K562 (cell line): Measurements from ENCODE around the gene SEC14L3.

Experiments used
- ARHGAP35 ChIP-seq: fragments of 450-650 bp; IDR thresholded peaks from 2 replicates; pipeline ENCODE4 v1.6.1; 2018; ENCODE audit not compliant: partially characterized antibody
- CTCF ChIP-seq, 3 experiments: IDR thresholded peaks in 2 of 3; conservative IDR thresholded peaks in 1 of 3; 2 replicates each; pipeline ENCODE4 v1.5.1; 2011 to 2012; ENCODE audit warnings: low read length in 3 of 3, mild to moderate bottlenecking in 3 of 3, control low read depth in 2 of 3, improper control_type of control experiment in 1 of 3, inconsistent platforms in 1 of 3, low read depth in 1 of 3, mixed read lengths in 1 of 3, moderate library complexity in 1 of 3; ENCODE audit not compliant: insufficient read depth in 2 of 3
- GATAD2B ChIP-seq: fragments of 450-650 bp; IDR thresholded peaks from 2 replicates; pipeline ENCODE4 v1.6.1; 2017; ENCODE audit warnings: mild to moderate bottlenecking, borderline replicate concordance
- MYC ChIP-seq, 2 experiments: fragments of 250-450 bp in 1 of 2; sonication (Bioruptor Pico) in 1 of 2; IDR thresholded peaks; 2 replicates each; pipeline versions ENCODE4 v1.5.1 to v1.6.1; 2012 to 2021; ENCODE audit warnings: low read depth in 2 of 2, borderline replicate concordance in 1 of 2, improper control_type of control experiment in 1 of 2, low read length in 1 of 2, mild to moderate bottlenecking in 1 of 2, moderate library complexity in 1 of 2
- NFE2L1 ChIP-seq: fragments of 450-650 bp; IDR thresholded peaks from 2 replicates; pipeline ENCODE4 v1.6.1; 2016; ENCODE audit warnings: missing genetic modification characterization, low read depth, mild to moderate bottlenecking, missing compliant biosample characterization, moderate library complexity, borderline replicate concordance
- POLR2A ChIP-seq: fragments of 450-650 bp; conservative IDR thresholded peaks from 2 replicates; pipeline ENCODE4 v1.6.1; 2016
- POLR2AphosphoS5 ChIP-seq: IDR thresholded peaks from 2 replicates; pipeline ENCODE4 v1.6.1; 2011; ENCODE audit warnings: mild to moderate bottlenecking, low read depth, low read length, moderate library complexity; ENCODE audit not compliant: control insufficient read depth, insufficient read depth
- ZKSCAN3 ChIP-seq: fragments of 250-450 bp; sonication (Bioruptor Pico); IDR thresholded peaks from 2 replicates; pipeline ENCODE4 v1.4.0; 2020
- ZNF76 ChIP-seq: fragments of 250-450 bp; sonication (Bioruptor Pico); IDR thresholded peaks from 2 replicates; pipeline ENCODE4 v1.4.0; 2020; ENCODE audit warnings: mild to moderate bottlenecking, moderate library complexity, borderline replicate concordance
- TF ChIP-seq, protein P1 (sequence below), 3 experiments: fragments of 200-800 bp in 1 of 3; fragments of 250-450 bp in 1 of 3; fragments of 450-650 bp in 1 of 3; sonication (Bioruptor Pico) in 1 of 3; sonication (Bioruptor generic) in 1 of 3; formaldehyde crosslinking in 1 of 3; IDR thresholded peaks; 2 replicates each; pipeline versions ENCODE4 v1.6.1 to v1.8.0; 2016 to 2022; ENCODE audit warnings: mild to moderate bottlenecking in 2 of 3, missing genetic modification characterization in 2 of 3, missing compliant biosample characterization in 1 of 3, moderate library complexity in 1 of 3

DNA sequence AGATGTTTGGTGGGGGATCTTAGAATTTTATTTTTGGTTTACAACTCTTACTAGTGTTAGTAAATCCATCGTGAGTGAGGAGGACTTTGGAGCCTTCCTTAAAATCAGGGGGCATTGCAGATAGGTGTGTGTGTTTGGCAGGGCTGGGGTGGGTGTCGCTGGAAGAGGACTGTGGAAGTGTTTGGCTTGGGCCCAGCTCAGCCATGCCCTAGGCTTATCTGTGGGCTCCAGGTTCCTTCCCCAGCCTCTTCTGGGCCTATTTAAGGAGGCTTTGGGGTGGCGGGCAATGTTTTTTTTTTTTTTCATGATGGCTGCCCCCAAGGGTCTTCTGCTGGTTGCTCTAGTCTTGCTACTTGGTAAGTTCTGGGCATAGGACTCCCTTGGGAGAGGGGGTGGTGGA is 24.2 kb downstream of the SEC14L3 start:
- TF ChIP-seq ZKSCAN3 (CRISPR knock-in tag) (no peak), MYC (IDR thresholded peaks at IDR 0.05; ENCODE audit: low read depth, low read length) (no peak), MYC (CRISPR knock-in tag; IDR thresholded peaks at IDR 0.05; ENCODE audit: borderline replicate concordance, low read depth) (no peak), ARHGAP35 (no peak), CTCF (IDR thresholded peaks at IDR 0.05 in 2 of 3, conservative IDR thresholded peaks at IDR 0.05 in 1 of 3; ENCODE audit: insufficient read depth in 2 of 3, low read depth in 1 of 3, low read length in 3 of 3) (no peak), GATAD2B (no peak), NFE2L1 (tag) (no peak), ZNF76 (no peak), POLR2AphosphoS5 (no peak), POLR2A (no peak)
- TF ChIP-seq, protein P1, sequence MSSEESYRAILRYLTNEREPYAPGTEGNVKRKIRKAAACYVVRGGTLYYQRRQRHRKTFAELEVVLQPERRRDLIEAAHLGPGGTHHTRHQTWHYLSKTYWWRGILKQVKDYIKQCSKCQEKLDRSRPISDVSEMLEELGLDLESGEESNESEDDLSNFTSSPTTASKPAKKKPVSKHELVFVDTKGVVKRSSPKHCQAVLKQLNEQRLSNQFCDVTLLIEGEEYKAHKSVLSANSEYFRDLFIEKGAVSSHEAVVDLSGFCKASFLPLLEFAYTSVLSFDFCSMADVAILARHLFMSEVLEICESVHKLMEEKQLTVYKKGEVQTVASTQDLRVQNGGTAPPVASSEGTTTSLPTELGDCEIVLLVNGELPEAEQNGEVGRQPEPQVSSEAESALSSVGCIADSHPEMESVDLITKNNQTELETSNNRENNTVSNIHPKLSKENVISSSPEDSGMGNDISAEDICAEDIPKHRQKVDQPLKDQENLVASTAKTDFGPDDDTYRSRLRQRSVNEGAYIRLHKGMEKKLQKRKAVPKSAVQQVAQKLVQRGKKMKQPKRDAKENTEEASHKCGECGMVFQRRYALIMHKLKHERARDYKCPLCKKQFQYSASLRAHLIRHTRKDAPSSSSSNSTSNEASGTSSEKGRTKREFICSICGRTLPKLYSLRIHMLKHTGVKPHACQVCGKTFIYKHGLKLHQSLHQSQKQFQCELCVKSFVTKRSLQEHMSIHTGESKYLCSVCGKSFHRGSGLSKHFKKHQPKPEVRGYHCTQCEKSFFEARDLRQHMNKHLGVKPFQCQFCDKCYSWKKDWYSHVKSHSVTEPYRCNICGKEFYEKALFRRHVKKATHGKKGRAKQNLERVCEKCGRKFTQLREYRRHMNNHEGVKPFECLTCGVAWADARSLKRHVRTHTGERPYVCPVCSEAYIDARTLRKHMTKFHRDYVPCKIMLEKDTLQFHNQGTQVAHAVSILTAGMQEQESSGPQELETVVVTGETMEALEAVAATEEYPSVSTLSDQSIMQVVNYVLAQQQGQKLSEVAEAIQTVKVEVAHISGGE (CRISPR knock-in tag; IDR thresholded peaks at IDR 0.05): no peak
